Measurements from ENCODE around the gene SAMD1.

SAMD1 gene

GRCh38 chr19:14090509-14091080, at the start of gene SAMD1:
SAMD1 (minus strand) TSS chr19:14090751.
- no peak for DNase-seq (ENCODE audit: low read depth, low spot score)

- DNase-seq (ENCODE audit: low read depth, low spot score), result peak; percentile 87
Observed at GRCh38 chr19:14139944-14140343, 49.4 kb upstream of the SAMD1 start.

- no peak for DNase-seq (ENCODE audit: low read depth, low spot score)
Observed at GRCh38 chr19:14138576-14139265, 48.2 kb upstream of the SAMD1 start.

GRCh38 chr19:14136509-14137281, 46.1 kb upstream of the SAMD1 start, which contains the start of gene ASF1B:
ASF1B (minus strand) TSS chr19:14136589; CDS start chr19:14136456, 133 bp downstream.
- peak; percentile 100 for DNase-seq (ENCODE audit: low read depth, low spot score)

GRCh38 chr19:14135985-14136508, 45.5 kb upstream of the SAMD1 start:
- no peak for DNase-seq (ENCODE audit: low read depth, low spot score)

GRCh38 chr19:14135355-14135754, 44.8 kb upstream of the SAMD1 start:
- DNase-seq (ENCODE audit: low read depth, low spot score), result no peak

GRCh38 chr19:14127929-14128509, 37.5 kb upstream of the SAMD1 start:
- no peak for DNase-seq (ENCODE audit: low read depth, low spot score)

GRCh38 chr19:14127176-14127575, 36.6 kb upstream of the SAMD1 start:
- DNase-seq (ENCODE audit: low read depth, low spot score), result no peak

- DNase-seq (ENCODE audit: low read depth, low spot score), result no peak
Observed at GRCh38 chr19:14122924-14123323, 32.4 kb upstream of the SAMD1 start.

- no peak for DNase-seq (ENCODE audit: low read depth, low spot score)
Observed at GRCh38 chr19:14120497-14120780, 29.9 kb upstream of the SAMD1 start.

- no peak for DNase-seq (ENCODE audit: low read depth, low spot score)
Observed at GRCh38 chr19:14119644-14120496, 29.3 kb upstream of the SAMD1 start.

GRCh38 chr19:14119146-14119545, 28.6 kb upstream of the SAMD1 start:
- DNase-seq (ENCODE audit: low read depth, low spot score), result no peak

- DNase-seq (ENCODE audit: low read depth, low spot score), result peak; percentile 73
Observed at GRCh38 chr19:14118165-14119051, 27.9 kb upstream of the SAMD1 start.

- peak; percentile 99 for DNase-seq (ENCODE audit: low read depth, low spot score)
Observed at GRCh38 chr19:14117668-14118164, 27.2 kb upstream of the SAMD1 start, which contains the start of gene PRKACA. PRKACA (minus strand) TSS chr19:14117762; CDS start chr19:14117547, 215 bp downstream.

- no peak for DNase-seq (ENCODE audit: low read depth, low spot score)
Observed at GRCh38 chr19:14116918-14117578, 26.5 kb upstream of the SAMD1 start.

- DNase-seq (ENCODE audit: low read depth, low spot score), result no peak
Observed at GRCh38 chr19:14116525-14116917, 26.0 kb upstream of the SAMD1 start.

GRCh38 chr19:14115756-14116155, 25.2 kb upstream of the SAMD1 start:
- no peak for DNase-seq (ENCODE audit: low read depth, low spot score)

- peak; percentile 53 for DNase-seq (ENCODE audit: low read depth, low spot score)
Observed at GRCh38 chr19:14114854-14115253, 24.3 kb upstream of the SAMD1 start.

GRCh38 chr19:14114439-14114838, 23.9 kb upstream of the SAMD1 start:
- no peak for DNase-seq (ENCODE audit: low read depth, low spot score)
